Measurements from ENCODE around the gene DMAC2L. TPM values are rescaled to one million over a fixed set of nuclear protein-coding genes. Genes with fewer than 3 reads are reported as not detected.
A peak's percentile ranks its signal among the peaks of the same experiment; 100 is the strongest.

The DMAC2L gene
- total RNA-seq, 2 experiments from 2014 or later, result 13.8 to 33.0 TPM

GRCh38 chr14:50340045-50340444 lies 27.9 kb downstream of the DMAC2L start:
- intact Hi-C loops (cut with micrococcal nuclease; ENCODE audit: unreplicated experiment), result no loop called here

GRCh38 chr14:50340963-50341362 lies 28.8 kb downstream of the DMAC2L start:
- no peaks in the 10 kb centered on the region for H3K79me2 ChIP-seq (ENCODE audit: insufficient read depth, low read depth, low read length)
- peak; percentile 14 for DNase-seq (ENCODE audit: low spot score)
- H3K4me2 ChIP-seq (ENCODE audit: low read length), result no peak overlapping the region
- POLR2A ChIA-PET, result interaction anchor here (0.6 kb wide), 1 partner anchor 303 kb away, joined by 3 read pairs; no protein-coding TSS in a partner anchor
- H3K4me1 ChIP-seq (ENCODE audit: insufficient read depth, low read length, poor library complexity, severe bottlenecking), result no peaks in the 10 kb centered on the region
- no peaks in the 10 kb centered on the region for H3K36me3 ChIP-seq (ENCODE audit: insufficient read depth, low read length)
- no TSS peak for BruUV-seq (replicated peaks)
- no peaks in the 10 kb centered on the region for H3K9me3 ChIP-seq (ENCODE audit: low read length)
- TF ChIP-seq CTCF (conservative IDR thresholded peaks at IDR 0.05; ENCODE audit: low read length), result peak; percentile 68
- TF ChIP-seq EZH2phosphoT487 (IDR thresholded peaks at IDR 0.05; ENCODE audit: borderline replicate concordance, low read depth, low read length), result no peak
- no peak overlapping the region for H2AFZ ChIP-seq (ENCODE audit: low read length)
- no peak overlapping the region for H3K4me3 ChIP-seq (ENCODE audit: low read depth, low read length, poor library complexity, severe bottlenecking)
- no peaks in the 10 kb centered on the region for H3K9me2 ChIP-seq (ENCODE audit: insufficient read depth, low read length)
- intact Hi-C loops (cut with micrococcal nuclease; ENCODE audit: unreplicated experiment), result no loop called here
- no peaks in the 10 kb centered on the region for H4K20me1 ChIP-seq (ENCODE audit: insufficient read depth, low read length)
- H3K27ac ChIP-seq (ENCODE audit: low read depth, low read length, poor library complexity, severe bottlenecking), result no peak overlapping the region
- CTCF ChIA-PET (ENCODE audit: unreplicated experiment), result no interaction called here

More at GRCh38 chr14:50340045-50340444, 27.9 kb downstream of the DMAC2L start:
- ChIA-PET CTCF (ENCODE audit: unreplicated experiment) (no interaction called here), POLR2A (no interaction called here)
- DNase-seq (ENCODE audit: low spot score), result no peak
- no peaks in the 10 kb centered on the region for H4K20me1 ChIP-seq (ENCODE audit: insufficient read depth, low read length)
- no peaks in the 10 kb centered on the region for H3K79me2 ChIP-seq (ENCODE audit: insufficient read depth, low read depth, low read length)
- no peak overlapping the region for H3K27ac ChIP-seq (ENCODE audit: low read depth, low read length, poor library complexity, severe bottlenecking)
- no peaks in the 10 kb centered on the region for H3K9me3 ChIP-seq (ENCODE audit: low read length)
- TF ChIP-seq EZH2phosphoT487 (IDR thresholded peaks at IDR 0.05; ENCODE audit: borderline replicate concordance, low read depth, low read length), result no peak
- no peak for TF ChIP-seq CTCF (conservative IDR thresholded peaks at IDR 0.05; ENCODE audit: low read length)
- no peaks in the 10 kb centered on the region for H3K9me2 ChIP-seq (ENCODE audit: insufficient read depth, low read length)
- H3K4me2 ChIP-seq (ENCODE audit: low read length), result no peak overlapping the region
- H2AFZ ChIP-seq (ENCODE audit: low read length), result no peak overlapping the region
- H3K4me3 ChIP-seq (ENCODE audit: low read depth, low read length, poor library complexity, severe bottlenecking), result no peak overlapping the region
- no peaks in the 10 kb centered on the region for H3K36me3 ChIP-seq (ENCODE audit: insufficient read depth, low read length)
- no TSS peak for BruUV-seq (replicated peaks)
- H3K4me1 ChIP-seq (ENCODE audit: insufficient read depth, low read length, poor library complexity, severe bottlenecking), result no peaks in the 10 kb centered on the region

GRCh38 chr14:50342221-50343078 lies 30.3 kb downstream of the DMAC2L start:
- POLR2A ChIA-PET, result no interaction called here
- no peak for DNase-seq (ENCODE audit: low spot score)
- intact Hi-C loops (cut with micrococcal nuclease; ENCODE audit: unreplicated experiment), result no loop called here
- Histone ChIP-seq H2AFZ (ENCODE audit: low read length) (no peak overlapping the region), H3K9me2 (ENCODE audit: insufficient read depth, low read length) (no peaks in the 10 kb centered on the region), H3K36me3 (ENCODE audit: insufficient read depth, low read length) (no peaks in the 10 kb centered on the region), H3K4me2 (ENCODE audit: low read length) (no peak overlapping the region), H3K4me1 (ENCODE audit: insufficient read depth, low read length, poor library complexity, severe bottlenecking) (no peaks in the 10 kb centered on the region), H3K79me2 (ENCODE audit: insufficient read depth, low read depth, low read length) (no peaks in the 10 kb centered on the region), H3K4me3 (ENCODE audit: low read depth, low read length, poor library complexity, severe bottlenecking) (no peak overlapping the region), H4K20me1 (ENCODE audit: insufficient read depth, low read length) (no peaks in the 10 kb centered on the region), H3K9me3 (ENCODE audit: low read length) (no peaks in the 10 kb centered on the region), H3K27ac (ENCODE audit: low read depth, low read length, poor library complexity, severe bottlenecking) (no peak overlapping the region)
- CTCF ChIA-PET (ENCODE audit: unreplicated experiment), result no interaction called here
- no TSS peak for BruUV-seq (replicated peaks)
- TF ChIP-seq CTCF (conservative IDR thresholded peaks at IDR 0.05; ENCODE audit: low read length), result no peak
- no peak for TF ChIP-seq EZH2phosphoT487 (IDR thresholded peaks at IDR 0.05; ENCODE audit: borderline replicate concordance, low read depth, low read length)
